ENCODE measurements around the gene C1orf232. TPM values are rescaled to one million over a fixed set of nuclear protein-coding genes. Genes with fewer than 3 reads are reported as not detected.

Gene C1orf232
- total and polyA plus RNA-seq, 4 donors = not detected

- TF ChIP-seq, protein P1, sequence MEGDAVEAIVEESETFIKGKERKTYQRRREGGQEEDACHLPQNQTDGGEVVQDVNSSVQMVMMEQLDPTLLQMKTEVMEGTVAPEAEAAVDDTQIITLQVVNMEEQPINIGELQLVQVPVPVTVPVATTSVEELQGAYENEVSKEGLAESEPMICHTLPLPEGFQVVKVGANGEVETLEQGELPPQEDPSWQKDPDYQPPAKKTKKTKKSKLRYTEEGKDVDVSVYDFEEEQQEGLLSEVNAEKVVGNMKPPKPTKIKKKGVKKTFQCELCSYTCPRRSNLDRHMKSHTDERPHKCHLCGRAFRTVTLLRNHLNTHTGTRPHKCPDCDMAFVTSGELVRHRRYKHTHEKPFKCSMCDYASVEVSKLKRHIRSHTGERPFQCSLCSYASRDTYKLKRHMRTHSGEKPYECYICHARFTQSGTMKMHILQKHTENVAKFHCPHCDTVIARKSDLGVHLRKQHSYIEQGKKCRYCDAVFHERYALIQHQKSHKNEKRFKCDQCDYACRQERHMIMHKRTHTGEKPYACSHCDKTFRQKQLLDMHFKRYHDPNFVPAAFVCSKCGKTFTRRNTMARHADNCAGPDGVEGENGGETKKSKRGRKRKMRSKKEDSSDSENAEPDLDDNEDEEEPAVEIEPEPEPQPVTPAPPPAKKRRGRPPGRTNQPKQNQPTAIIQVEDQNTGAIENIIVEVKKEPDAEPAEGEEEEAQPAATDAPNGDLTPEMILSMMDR (IDR thresholded peaks at IDR 0.05; ENCODE audit: low read depth, low read length, missing input control) = no peak
Observed at GRCh38 chr1:26124418-26125331, 44.1 kb downstream of the C1orf232 start (continued).

- H3K27me3 ChIP-seq (ENCODE audit: control insufficient read depth in 4 of 4, insufficient read depth in 4 of 4, low read length in 3 of 4) = no peaks in the 10 kb centered on the region
- no peak for DNase-seq (ENCODE audit: low spot score)
Observed at GRCh38 chr1:26122988-26123973, 45.5 kb downstream of the C1orf232 start.

More at GRCh38 chr1:26122988-26123973, 45.5 kb downstream of the C1orf232 start:
- H3K9ac ChIP-seq (ENCODE audit: low read depth in 1 of 2, low read length in 2 of 2) = no peak overlapping the region
- peaks cover 0 to 6% (median 3%) of the 10 kb centered on the region in 4 donors for H3K36me3 ChIP-seq (ENCODE audit: control insufficient read depth in 4 of 4, insufficient read depth in 3 of 4, low read depth in 1 of 4, low read length in 3 of 4)
- H3K27ac ChIP-seq (ENCODE audit: low read depth in 1 of 2, low read length in 2 of 2) = no peak overlapping the region
- H3K4me3 ChIP-seq (ENCODE audit: low read depth in 1 of 3, low read length in 3 of 3) = no peak overlapping the region
- peaks cover 7 to 19% (median 17%) of the 10 kb centered on the region in 4 donors for H3K4me1 ChIP-seq (ENCODE audit: control insufficient read depth in 4 of 4, insufficient read depth in 4 of 4, low read length in 3 of 4)
- 92% methylated on average over 7 of the region's 7 CpGs for WGBS
- no peak for TF ChIP-seq SP1 (IDR thresholded peaks at IDR 0.05)
- TF ChIP-seq NR2F2 (IDR thresholded peaks at IDR 0.05) = no peak
- TF ChIP-seq, protein P2, sequence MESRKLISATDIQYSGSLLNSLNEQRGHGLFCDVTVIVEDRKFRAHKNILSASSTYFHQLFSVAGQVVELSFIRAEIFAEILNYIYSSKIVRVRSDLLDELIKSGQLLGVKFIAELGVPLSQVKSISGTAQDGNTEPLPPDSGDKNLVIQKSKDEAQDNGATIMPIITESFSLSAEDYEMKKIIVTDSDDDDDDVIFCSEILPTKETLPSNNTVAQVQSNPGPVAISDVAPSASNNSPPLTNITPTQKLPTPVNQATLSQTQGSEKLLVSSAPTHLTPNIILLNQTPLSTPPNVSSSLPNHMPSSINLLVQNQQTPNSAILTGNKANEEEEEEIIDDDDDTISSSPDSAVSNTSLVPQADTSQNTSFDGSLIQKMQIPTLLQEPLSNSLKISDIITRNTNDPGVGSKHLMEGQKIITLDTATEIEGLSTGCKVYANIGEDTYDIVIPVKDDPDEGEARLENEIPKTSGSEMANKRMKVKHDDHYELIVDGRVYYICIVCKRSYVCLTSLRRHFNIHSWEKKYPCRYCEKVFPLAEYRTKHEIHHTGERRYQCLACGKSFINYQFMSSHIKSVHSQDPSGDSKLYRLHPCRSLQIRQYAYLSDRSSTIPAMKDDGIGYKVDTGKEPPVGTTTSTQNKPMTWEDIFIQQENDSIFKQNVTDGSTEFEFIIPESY (IDR thresholded peaks at IDR 0.05) = no peak
- no peak for TF ChIP-seq ATF3 (IDR thresholded peaks at IDR 0.05)
- TF ChIP-seq FOXA1 (IDR thresholded peaks at IDR 0.05) = no peak
- no peak for TF ChIP-seq RAD21 (IDR thresholded peaks at IDR 0.05)
- no peak for TF ChIP-seq FOXA2 (IDR thresholded peaks at IDR 0.05)
- TF ChIP-seq EGR1 (IDR thresholded peaks at IDR 0.05; ENCODE audit: low read depth in 2 of 2) = no peak
- TF ChIP-seq HNF4G (IDR thresholded peaks at IDR 0.05) = no peak
- TF ChIP-seq REST (IDR thresholded peaks at IDR 0.05) = no peak
- TF ChIP-seq GABPA (IDR thresholded peaks at IDR 0.05 in 1 of 2, conservative IDR thresholded peaks at IDR 0.05 in 1 of 2) = no peak
- no peak for TF ChIP-seq YY1 (IDR thresholded peaks at IDR 0.05)
- TF ChIP-seq, protein P1 (IDR thresholded peaks at IDR 0.05; ENCODE audit: low read depth, low read length, missing input control) = no peak
- TF ChIP-seq RXRA (IDR thresholded peaks at IDR 0.05) = no peak
- no peak for TF ChIP-seq TAF1 (conservative IDR thresholded peaks at IDR 0.05)
- TF ChIP-seq MAX (IDR thresholded peaks at IDR 0.05) = no peak
- TF ChIP-seq HNF4A (conservative IDR thresholded peaks at IDR 0.05) = no peak
- H3K9me3 ChIP-seq (ENCODE audit: control insufficient read depth in 4 of 4, low read length in 3 of 4) = no peaks in the 10 kb centered on the region

Measured in liver (tissue), 9 donors.